GM23338 (cell line): ENCODE data around the gene SLC12A7. TPM values are rescaled to one million over a fixed set of nuclear protein-coding genes. Genes with fewer than 3 reads are reported as not detected.

Experiments
- ATAC-seq: fragments of 200-7000 bp; cut with Tn5 transposase; 3 replicates; pipeline ENCODE4 v1.9.1; 2020
- DNase-seq: peaks from one replicate; pipeline ENCODE4 v3.0.0-alpha.2; 2015; ENCODE audit warnings: low spot score
- H2AFZ ChIP-seq: fragments of 200-600 bp; sonication (generic); 2 replicates; pipeline ENCODE4 v1.8.0; 2016; ENCODE audit warnings: antibody characterized with exemption, mild to moderate bottlenecking, moderate library complexity
- H3F3A ChIP-seq: fragments of 200-600 bp; sonication (generic); replicated peaks from 2 replicates; pipeline ENCODE4 v1.8.0; 2017; ENCODE audit warnings: antibody characterized with exemption, mixed run types, low read depth
- H3K27ac ChIP-seq: fragments of 200-600 bp; sonication (generic); 2 replicates; pipeline ENCODE4 v1.6.1; 2016; ENCODE audit warnings: low read depth
- H3K27me3 ChIP-seq: fragments of 200-600 bp; sonication (generic); 2 replicates; pipeline ENCODE4 v1.8.0; 2016; ENCODE audit warnings: mild to moderate bottlenecking, mixed run types, moderate library complexity; ENCODE audit not compliant: insufficient read depth
- H3K36me3 ChIP-seq: fragments of 200-600 bp; sonication (generic); 2 replicates; pipeline ENCODE4 v1.8.0; 2016; ENCODE audit warnings: mild to moderate bottlenecking; ENCODE audit not compliant: insufficient read depth
- H3K4me1 ChIP-seq: fragments of 200-600 bp; sonication (generic); 2 replicates; pipeline ENCODE4 v1.8.0; 2016; ENCODE audit warnings: mild to moderate bottlenecking, moderate library complexity; ENCODE audit not compliant: insufficient read depth
- H3K4me2 ChIP-seq: fragments of 200-600 bp; sonication (generic); 2 replicates; pipeline ENCODE4 v1.7.1; 2017; ENCODE audit warnings: mixed run types
- H3K4me3 ChIP-seq: fragments of 200-600 bp; sonication (generic); 2 replicates; pipeline ENCODE4 v1.6.1; 2016; ENCODE audit warnings: mixed run types
- H3K79me2 ChIP-seq: fragments of 200-600 bp; sonication (generic); replicated peaks from 2 replicates; pipeline ENCODE4 v1.8.0; 2017; ENCODE audit warnings: mild to moderate bottlenecking; ENCODE audit not compliant: insufficient read depth
- H3K9me2 ChIP-seq: fragments of 200-600 bp; sonication (generic); 2 replicates; pipeline ENCODE4 v1.8.0; 2017; ENCODE audit not compliant: insufficient read depth
- H4K20me1 ChIP-seq: fragments of 200-600 bp; sonication (generic); replicated peaks from 2 replicates; pipeline ENCODE4 v1.8.0; 2017; ENCODE audit warnings: mild to moderate bottlenecking; ENCODE audit not compliant: insufficient read depth
- H3K27ac Mint-ChIP-seq: 2 replicates; pipeline ENCODE4 v1.8.0; 2020; ENCODE audit warnings: inconsistent platforms, mild to moderate bottlenecking, moderate library complexity, mixed read lengths
- H3K27me3 Mint-ChIP-seq: 3 replicates; pipeline ENCODE4 v1.8.0; 2022; ENCODE audit warnings: low read depth, mild to moderate bottlenecking, moderate library complexity, mixed read lengths, inconsistent platforms; ENCODE audit not compliant: insufficient read depth, poor library complexity
- H3K36me3 Mint-ChIP-seq: 3 replicates; pipeline ENCODE4 v1.8.0; 2021; ENCODE audit warnings: low read depth, mild to moderate bottlenecking, inconsistent platforms, moderate library complexity, mixed read lengths
- H3K4me1 Mint-ChIP-seq: 3 replicates; pipeline ENCODE4 v1.8.0; 2020; ENCODE audit warnings: mild to moderate bottlenecking, inconsistent platforms, mixed read lengths
- H3K4me3 Mint-ChIP-seq: 3 replicates; pipeline ENCODE4 v1.8.0; 2021; ENCODE audit warnings: moderate library complexity, mild to moderate bottlenecking, inconsistent platforms, mixed read lengths
- H3K9me3 Mint-ChIP-seq: 3 replicates; pipeline ENCODE4 v1.8.0; 2020; ENCODE audit warnings: moderate library complexity, mild to moderate bottlenecking, inconsistent platforms, mixed read lengths
- CTCF ChIP-seq, 2 experiments: fragments of 200-600 bp in 1 of 2; sonication (generic) in 1 of 2; conservative IDR thresholded peaks; 2 replicates each; pipeline versions ENCODE4 v1.5.1 to v1.6.1; 2016 to 2017; ENCODE audit warnings: antibody characterized with exemption in 2 of 2, low read depth in 2 of 2, mild to moderate bottlenecking in 2 of 2, moderate library complexity in 1 of 2
- EZH2phosphoT487 ChIP-seq: fragments of 200-600 bp; sonication (generic); IDR thresholded peaks from one replicate; pipeline ENCODE4 v1.8.1; 2018; ENCODE audit warnings: antibody characterized with exemption; ENCODE audit not compliant: unreplicated experiment
- NANOG ChIP-seq: IDR thresholded peaks from 2 replicates; pipeline ENCODE4 v1.6.1; 2016; ENCODE audit warnings: antibody characterized with exemption, borderline replicate concordance
- POLR2AphosphoS5 ChIP-seq: IDR thresholded peaks from 2 replicates; pipeline ENCODE4 v1.6.1; 2016; ENCODE audit warnings: antibody characterized with exemption, low read depth
- REST ChIP-seq: IDR thresholded peaks from one replicate; pipeline ENCODE4 v1.6.1; 2018; ENCODE audit warnings: antibody characterized with exemption; ENCODE audit not compliant: unreplicated experiment
- STAT1 ChIP-seq: IDR thresholded peaks from one replicate; pipeline ENCODE4 v1.6.1; 2016; ENCODE audit warnings: antibody characterized with exemption; ENCODE audit not compliant: unreplicated experiment
- ZNF331 ChIP-seq: fragments of 250-450 bp; sonication (Bioruptor Pico); IDR thresholded peaks from 2 replicates; pipeline ENCODE4 v1.5.0; 2020; ENCODE audit warnings: low read depth, mild to moderate bottlenecking, moderate library complexity
- polyA plus RNA-seq: library from polyadenylated mRNA; unstranded; fragments of >200 nt; fragmentation: Nextera tagmentation; extraction: Ambion mirVana; gene quantifications from 2 replicates; pipeline ENCODE4 v1.2.1, GENCODE V29; 2016
- total RNA-seq: library from RNA; depleted of rRNA; stranded (reverse); fragments of >200 nt; shearing (Covaris generic); gene quantifications from 2 replicates; pipeline ENCODE4 v1.2.3, GENCODE V29; 2014
- TF ChIP-seq, protein P1 (sequence below): IDR thresholded peaks from 2 replicates; pipeline ENCODE4 v1.6.1; 2016; ENCODE audit warnings: antibody characterized with exemption

SLC12A7 gene
- total and polyA plus RNA-seq, 2 experiments from 2014 or later = 7.4 to 32.2 TPM

DNA sequence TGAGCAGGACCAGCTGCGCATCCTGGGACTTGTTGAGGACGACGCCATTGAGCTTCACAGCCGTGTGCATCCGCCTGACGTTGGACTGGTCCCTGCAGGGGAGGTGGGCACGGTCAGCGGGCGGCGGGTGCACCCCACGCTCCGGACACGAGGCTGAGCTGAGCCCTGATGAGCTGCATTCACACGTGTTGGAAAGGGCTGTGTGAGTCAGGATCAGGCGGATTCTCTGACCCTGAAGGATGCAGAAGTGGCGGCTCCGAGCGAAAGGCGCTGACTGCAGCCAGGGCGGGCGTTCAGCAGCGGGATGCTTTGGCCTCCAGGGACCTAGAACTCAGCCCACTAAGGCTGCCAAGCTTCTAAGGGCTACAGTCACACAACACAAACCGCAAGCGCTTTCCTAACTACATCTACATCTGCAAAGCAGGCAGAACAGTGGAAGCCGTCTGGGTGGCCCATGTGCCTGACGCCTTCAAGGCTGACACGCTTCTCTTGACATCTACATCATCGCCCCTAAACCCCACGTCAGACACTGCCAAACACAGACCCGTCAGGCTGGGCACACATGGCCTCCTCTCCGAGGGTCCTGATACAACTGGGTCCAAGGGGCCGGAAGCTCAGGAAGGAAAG is 58.4 kb downstream of the SLC12A7 start (continued):
- no peak for TF ChIP-seq CTCF (conservative IDR thresholded peaks at IDR 0.05; ENCODE audit: low read depth in 2 of 2)
- TF ChIP-seq POLR2AphosphoS5 = no peak
- TF ChIP-seq EZH2phosphoT487 = no peak
- TF ChIP-seq ZNF331 = no peak
- TF ChIP-seq, protein P1, sequence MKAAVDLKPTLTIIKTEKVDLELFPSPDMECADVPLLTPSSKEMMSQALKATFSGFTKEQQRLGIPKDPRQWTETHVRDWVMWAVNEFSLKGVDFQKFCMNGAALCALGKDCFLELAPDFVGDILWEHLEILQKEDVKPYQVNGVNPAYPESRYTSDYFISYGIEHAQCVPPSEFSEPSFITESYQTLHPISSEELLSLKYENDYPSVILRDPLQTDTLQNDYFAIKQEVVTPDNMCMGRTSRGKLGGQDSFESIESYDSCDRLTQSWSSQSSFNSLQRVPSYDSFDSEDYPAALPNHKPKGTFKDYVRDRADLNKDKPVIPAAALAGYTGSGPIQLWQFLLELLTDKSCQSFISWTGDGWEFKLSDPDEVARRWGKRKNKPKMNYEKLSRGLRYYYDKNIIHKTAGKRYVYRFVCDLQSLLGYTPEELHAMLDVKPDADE = no peak
- no peak for TF ChIP-seq REST

DNA sequence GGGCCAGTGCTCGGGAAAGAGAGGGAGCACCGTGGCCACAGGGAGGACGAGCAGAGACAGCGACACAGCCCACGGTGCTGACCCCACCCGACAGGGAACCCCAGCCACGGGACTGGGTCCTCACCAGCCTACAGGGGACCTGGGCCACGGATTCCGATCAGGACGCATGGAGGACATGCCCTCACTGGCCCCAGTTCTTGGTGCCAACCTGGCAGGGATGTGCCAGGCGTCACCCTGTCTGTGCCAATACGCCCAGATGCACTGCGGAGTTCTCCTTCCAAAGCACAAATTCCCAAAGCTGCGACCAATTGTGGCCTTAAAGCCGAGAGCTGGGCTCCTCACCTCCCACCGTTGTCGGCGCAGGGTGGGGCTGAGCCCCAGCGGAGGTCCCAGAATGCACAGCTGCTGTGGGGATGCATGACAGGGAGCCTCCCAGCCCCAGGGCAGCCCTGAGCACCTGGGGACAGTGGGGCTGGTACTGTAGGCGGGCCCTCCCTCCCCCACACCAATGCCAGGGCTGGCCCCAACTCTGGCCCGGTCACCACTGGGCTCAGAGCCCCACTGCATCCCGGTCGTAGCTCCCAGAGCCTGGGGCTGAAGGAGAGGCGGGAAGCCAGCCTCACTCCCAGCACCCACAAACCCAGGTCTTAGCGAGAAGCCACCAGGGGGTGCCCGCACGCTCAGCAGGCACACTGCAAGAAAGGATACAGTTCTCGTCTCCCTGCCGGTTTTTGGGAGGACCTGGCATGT is 59.0 kb downstream of the SLC12A7 start:
- DNase-seq = peak; percentile 1
- no peaks in the 10 kb centered on the region; the same call in 2 of the 3 replicates for H3K9me3 Mint-ChIP-seq

More for the DNA sequence above, 59.0 kb downstream of the SLC12A7 start:
- no peaks in the 10 kb centered on the region for H3F3A ChIP-seq
- TF ChIP-seq STAT1 (no peak), NANOG (no peak), CTCF (conservative IDR thresholded peaks at IDR 0.05; ENCODE audit: low read depth in 2 of 2) (peak in 1 of 2 experiments; percentile 30; a peak in 1 of 4 replicates), REST (no peak), POLR2AphosphoS5 (no peak)
- no peaks in the 10 kb centered on the region for H3K27me3 ChIP-seq
- Mint-ChIP-seq H3K27ac (no peak overlapping the region), H3K4me3 (no peak overlapping the region), H3K27me3 (peaks cover 22% of the 10 kb centered on the region), H3K36me3 (peaks cover 16% of the 10 kb centered on the region; the same call in 2 of the 3 replicates), H3K4me1 (no peaks in the 10 kb centered on the region)
- no peaks in the 10 kb centered on the region; the same call in 1 of the 2 replicates for H4K20me1 ChIP-seq
- no peaks in the 10 kb centered on the region for H3K9me2 ChIP-seq
- H3K79me2 ChIP-seq = no peaks in the 10 kb centered on the region
- H3K36me3 ChIP-seq = no peaks in the 10 kb centered on the region
- no peaks in the 10 kb centered on the region for H3K4me1 ChIP-seq
- no peak overlapping the region for H3K4me2 ChIP-seq
- no peak for ATAC-seq
- no peak overlapping the region for H2AFZ ChIP-seq
- no peak overlapping the region for H3K27ac ChIP-seq
- no peak overlapping the region for H3K4me3 ChIP-seq
